Measurements from ENCODE around the gene SPOCK1.

SPOCK1 gene

GRCh38 chr5:137091472-137091871 lies 407.7 kb downstream of the SPOCK1 start:
- Histone ChIP-seq H3K36me3 (ENCODE audit: insufficient read depth, low read length) (no peaks in the 10 kb centered on the region), H3K4me2 (ENCODE audit: insufficient read depth, low read length) (no peak overlapping the region), H3K9me3 (ENCODE audit: insufficient read depth, low read length, severe bottlenecking) (no peaks in the 10 kb centered on the region), H3K4me1 (ENCODE audit: insufficient read depth, low read length) (no peaks in the 10 kb centered on the region), H2AFZ (ENCODE audit: low read depth, low read length) (no peak overlapping the region), H3K9ac (ENCODE audit: low read depth, low read length) (no peak overlapping the region), H3K79me2 (ENCODE audit: insufficient read depth, low read length) (no peaks in the 10 kb centered on the region), H3K27ac (ENCODE audit: low read length) (no peak overlapping the region), H3K4me3 (ENCODE audit: low read depth in 1 of 2, low read length in 2 of 2) (no peak overlapping the region), H3K27me3 (ENCODE audit: insufficient read depth, low read length, poor library complexity) (peaks cover 4% of the 10 kb centered on the region), H4K20me1 (ENCODE audit: insufficient read depth, low read length) (no peaks in the 10 kb centered on the region)
- TF ChIP-seq EZH2 (IDR thresholded peaks at IDR 0.05; ENCODE audit: borderline replicate concordance, low read depth, low read length, severe bottlenecking) = no peak
- TF ChIP-seq, protein P1, sequence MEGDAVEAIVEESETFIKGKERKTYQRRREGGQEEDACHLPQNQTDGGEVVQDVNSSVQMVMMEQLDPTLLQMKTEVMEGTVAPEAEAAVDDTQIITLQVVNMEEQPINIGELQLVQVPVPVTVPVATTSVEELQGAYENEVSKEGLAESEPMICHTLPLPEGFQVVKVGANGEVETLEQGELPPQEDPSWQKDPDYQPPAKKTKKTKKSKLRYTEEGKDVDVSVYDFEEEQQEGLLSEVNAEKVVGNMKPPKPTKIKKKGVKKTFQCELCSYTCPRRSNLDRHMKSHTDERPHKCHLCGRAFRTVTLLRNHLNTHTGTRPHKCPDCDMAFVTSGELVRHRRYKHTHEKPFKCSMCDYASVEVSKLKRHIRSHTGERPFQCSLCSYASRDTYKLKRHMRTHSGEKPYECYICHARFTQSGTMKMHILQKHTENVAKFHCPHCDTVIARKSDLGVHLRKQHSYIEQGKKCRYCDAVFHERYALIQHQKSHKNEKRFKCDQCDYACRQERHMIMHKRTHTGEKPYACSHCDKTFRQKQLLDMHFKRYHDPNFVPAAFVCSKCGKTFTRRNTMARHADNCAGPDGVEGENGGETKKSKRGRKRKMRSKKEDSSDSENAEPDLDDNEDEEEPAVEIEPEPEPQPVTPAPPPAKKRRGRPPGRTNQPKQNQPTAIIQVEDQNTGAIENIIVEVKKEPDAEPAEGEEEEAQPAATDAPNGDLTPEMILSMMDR (IDR thresholded peaks at IDR 0.05; ENCODE audit: borderline replicate concordance, extremely low read depth, low read length, poor library complexity, severe bottlenecking) = no peak
- ATAC-seq (ENCODE audit: insufficient read depth, low read depth) (no peak), DNase-seq (no peak)

DNA sequence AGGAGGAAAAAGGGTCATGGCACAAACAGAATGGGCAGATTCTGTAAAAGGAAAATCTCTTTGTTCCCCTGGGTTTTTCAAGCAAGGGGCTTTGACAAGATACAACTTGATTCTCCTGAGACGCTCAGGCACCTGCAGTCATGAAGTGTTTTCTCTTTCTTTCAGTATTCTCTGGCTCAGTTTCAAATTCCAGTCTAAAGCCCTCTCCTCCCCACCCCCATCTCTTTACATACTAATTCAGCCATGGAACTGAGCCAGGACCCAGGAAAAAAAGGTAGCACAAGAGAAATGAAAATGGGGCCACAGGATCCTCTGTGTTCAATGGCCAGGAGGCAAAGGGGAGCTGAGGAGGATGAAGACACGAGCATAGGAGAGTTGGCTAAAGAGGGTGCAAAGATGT lies 408.4 kb downstream of the SPOCK1 start:
- DNase-seq (no peak), ATAC-seq (ENCODE audit: insufficient read depth, low read depth) (no peak)
- no peak for TF ChIP-seq EZH2 (IDR thresholded peaks at IDR 0.05; ENCODE audit: borderline replicate concordance, low read depth, low read length, severe bottlenecking)
- TF ChIP-seq, protein P1 (IDR thresholded peaks at IDR 0.05; ENCODE audit: borderline replicate concordance, extremely low read depth, low read length, poor library complexity, severe bottlenecking) = no peak
- H3K4me1 ChIP-seq (ENCODE audit: insufficient read depth, low read length) = no peaks in the 10 kb centered on the region
- H3K27ac ChIP-seq (ENCODE audit: low read length) = no peak overlapping the region
- no peaks in the 10 kb centered on the region for H3K36me3 ChIP-seq (ENCODE audit: insufficient read depth, low read length)
- H3K27me3 ChIP-seq (ENCODE audit: insufficient read depth, low read length, poor library complexity) = peaks cover 10% of the 10 kb centered on the region
- no peaks in the 10 kb centered on the region for H3K9me3 ChIP-seq (ENCODE audit: insufficient read depth, low read length, severe bottlenecking)
- H3K9ac ChIP-seq (ENCODE audit: low read depth, low read length) = no peak overlapping the region
- H4K20me1 ChIP-seq (ENCODE audit: insufficient read depth, low read length) = no peaks in the 10 kb centered on the region
- no peaks in the 10 kb centered on the region for H3K79me2 ChIP-seq (ENCODE audit: insufficient read depth, low read length)
- no peak overlapping the region for H2AFZ ChIP-seq (ENCODE audit: low read depth, low read length)
- H3K4me3 ChIP-seq (ENCODE audit: low read depth in 1 of 2, low read length in 2 of 2) = no peak overlapping the region
- H3K4me2 ChIP-seq (ENCODE audit: insufficient read depth, low read length) = no peak overlapping the region

GRCh38 chr5:137090151-137090550 lies 409.0 kb downstream of the SPOCK1 start:
- no peak overlapping the region for H3K9ac ChIP-seq (ENCODE audit: low read depth, low read length)
- H3K79me2 ChIP-seq (ENCODE audit: insufficient read depth, low read length) = no peaks in the 10 kb centered on the region
- no peak for DNase-seq
- H3K4me1 ChIP-seq (ENCODE audit: insufficient read depth, low read length) = no peaks in the 10 kb centered on the region
- no peaks in the 10 kb centered on the region for H3K9me3 ChIP-seq (ENCODE audit: insufficient read depth, low read length, severe bottlenecking)
- H3K27me3 ChIP-seq (ENCODE audit: insufficient read depth, low read length, poor library complexity) = peaks cover 13% of the 10 kb centered on the region
- no peaks in the 10 kb centered on the region for H3K36me3 ChIP-seq (ENCODE audit: insufficient read depth, low read length)
- no peak overlapping the region for H2AFZ ChIP-seq (ENCODE audit: low read depth, low read length)
- TF ChIP-seq, protein P1 (IDR thresholded peaks at IDR 0.05; ENCODE audit: borderline replicate concordance, extremely low read depth, low read length, poor library complexity, severe bottlenecking) = no peak
- TF ChIP-seq EZH2 (IDR thresholded peaks at IDR 0.05; ENCODE audit: borderline replicate concordance, low read depth, low read length, severe bottlenecking) = no peak
- no peaks in the 10 kb centered on the region for H4K20me1 ChIP-seq (ENCODE audit: insufficient read depth, low read length)
- H3K27ac ChIP-seq (ENCODE audit: low read length) = no peak overlapping the region
- no peak for ATAC-seq (ENCODE audit: insufficient read depth, low read depth)
- no peak overlapping the region for H3K4me2 ChIP-seq (ENCODE audit: insufficient read depth, low read length)
- H3K4me3 ChIP-seq (ENCODE audit: low read depth in 1 of 2, low read length in 2 of 2) = no peak overlapping the region

DNA sequence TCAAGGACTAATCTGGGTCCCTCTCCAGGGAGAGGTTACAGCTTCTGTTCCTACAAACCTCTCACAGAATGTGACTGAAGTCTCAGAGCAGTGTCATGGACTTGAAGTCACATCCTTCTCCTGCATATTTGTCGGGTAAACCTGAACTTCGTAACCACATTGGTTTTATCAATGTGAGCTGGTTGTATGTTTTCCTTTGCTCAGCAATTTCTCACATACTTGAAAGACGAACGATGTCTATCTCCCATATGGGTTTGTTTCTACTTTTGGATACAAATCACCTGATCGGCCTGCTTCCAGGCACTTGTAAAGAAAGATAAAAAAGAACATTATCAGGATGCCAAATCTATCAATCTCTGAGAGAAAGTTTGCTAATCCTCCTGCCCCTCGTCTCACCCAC lies 411.0 kb downstream of the SPOCK1 start:
- no peak for ATAC-seq (ENCODE audit: insufficient read depth, low read depth)
- H3K9ac ChIP-seq (ENCODE audit: low read depth, low read length) = no peak overlapping the region

More for the DNA sequence above, 411.0 kb downstream of the SPOCK1 start:
- no peaks in the 10 kb centered on the region for H3K4me1 ChIP-seq (ENCODE audit: insufficient read depth, low read length)
- TF ChIP-seq, protein P1 (IDR thresholded peaks at IDR 0.05; ENCODE audit: borderline replicate concordance, extremely low read depth, low read length, poor library complexity, severe bottlenecking) = no peak
- no peak for TF ChIP-seq EZH2 (IDR thresholded peaks at IDR 0.05; ENCODE audit: borderline replicate concordance, low read depth, low read length, severe bottlenecking)
- DNase-seq = no peak
- no peak overlapping the region for H3K4me3 ChIP-seq (ENCODE audit: low read depth in 1 of 2, low read length in 2 of 2)
- no peak overlapping the region for H2AFZ ChIP-seq (ENCODE audit: low read depth, low read length)
- no peaks in the 10 kb centered on the region for H4K20me1 ChIP-seq (ENCODE audit: insufficient read depth, low read length)
- no peaks in the 10 kb centered on the region for H3K9me3 ChIP-seq (ENCODE audit: insufficient read depth, low read length, severe bottlenecking)
- no peaks in the 10 kb centered on the region for H3K36me3 ChIP-seq (ENCODE audit: insufficient read depth, low read length)
- no peak overlapping the region for H3K27ac ChIP-seq (ENCODE audit: low read length)
- H3K79me2 ChIP-seq (ENCODE audit: insufficient read depth, low read length) = no peaks in the 10 kb centered on the region
- H3K4me2 ChIP-seq (ENCODE audit: insufficient read depth, low read length) = no peak overlapping the region
- peaks cover 15% of the 10 kb centered on the region for H3K27me3 ChIP-seq (ENCODE audit: insufficient read depth, low read length, poor library complexity)
